Measurements from ENCODE around the gene EFNA2.
"Not testable (repeated sequence)": the region's sequence is repeated elsewhere in the genome, so short reads cannot be mapped to it uniquely, and the experiment has no call there.

EFNA2 gene

GRCh38 chr19:1298235-1298634 lies 12.6 kb downstream of the EFNA2 start:
- DNase-seq (ENCODE audit: low spot score), result no peak

- DNase-seq (ENCODE audit: low spot score), result no peak
These were observed 14.1 kb downstream of the EFNA2 start for GRCh38 chr19:1299801-1300200.

GRCh38 chr19:1300744-1301490 lies 15.2 kb downstream of the EFNA2 start:
- no peak for DNase-seq (ENCODE audit: low spot score)

- DNase-seq (ENCODE audit: low spot score), result no peak
These were observed 17.0 kb downstream of the EFNA2 start for GRCh38 chr19:1302533-1303239.

GRCh38 chr19:1304197-1304924 lies 18.7 kb downstream of the EFNA2 start:
- peak; percentile 97 for DNase-seq (ENCODE audit: low spot score)

- DNase-seq (ENCODE audit: low spot score), result not testable (repeated sequence)
These were observed 19.7 kb downstream of the EFNA2 start for GRCh38 chr19:1305354-1305753.

- no peak for DNase-seq (ENCODE audit: low spot score)
These were observed 21.6 kb downstream of the EFNA2 start for GRCh38 chr19:1307320-1307719.

- DNase-seq (ENCODE audit: low spot score), result no peak
These were observed 22.2 kb downstream of the EFNA2 start for GRCh38 chr19:1307755-1308303.

- no peak for DNase-seq (ENCODE audit: low spot score)
These were observed 23.0 kb downstream of the EFNA2 start for GRCh38 chr19:1308718-1309117.

- no peak for DNase-seq (ENCODE audit: low spot score)
These were observed 24.5 kb downstream of the EFNA2 start for GRCh38 chr19:1309977-1310852.

- no peak for DNase-seq (ENCODE audit: low spot score)
These were observed 25.1 kb downstream of the EFNA2 start for GRCh38 chr19:1310853-1311180.

GRCh38 chr19:1311543-1312091 lies 25.9 kb downstream of the EFNA2 start:
- DNase-seq (ENCODE audit: low spot score), result no peak

- peak; percentile 92 for DNase-seq (ENCODE audit: low spot score)
These were observed 27.4 kb downstream of the EFNA2 start for GRCh38 chr19:1312767-1313694.

- no peak for DNase-seq (ENCODE audit: low spot score)
These were observed 28.3 kb downstream of the EFNA2 start for GRCh38 chr19:1313695-1314613.

GRCh38 chr19:1315470-1316166 lies 29.9 kb downstream of the EFNA2 start:
- peak; percentile 91 for DNase-seq (ENCODE audit: low spot score)

GRCh38 chr19:1316466-1316865 lies 30.8 kb downstream of the EFNA2 start:
- no peak for DNase-seq (ENCODE audit: low spot score)

GRCh38 chr19:1317274-1318003 lies 31.8 kb downstream of the EFNA2 start:
- DNase-seq (ENCODE audit: low spot score), result no peak
